Fibroblast of mammary gland (primary cell): ENCODE measurements around the gene MARK2.
"Not testable (repeated sequence)": the region's sequence is repeated elsewhere in the genome, so short reads cannot be mapped to it uniquely, and the experiment has no call there.

Source experiments
- DNase-seq: peaks from one replicate; pipeline ENCODE4 v3.0.0-alpha.2; 2010; ENCODE audit warnings: low read depth
- H3K4me3 ChIP-seq: 2 replicates; pipeline ENCODE4 v1.5.1; 2011; ENCODE audit warnings: low read depth, mild to moderate bottlenecking, low read length, moderate library complexity; ENCODE audit not compliant: control insufficient read depth
- TF ChIP-seq, protein P1 (sequence below): conservative IDR thresholded peaks from 2 replicates; pipeline ENCODE4 v1.5.1; 2011; ENCODE audit warnings: low read depth, low read length, inconsistent platforms; ENCODE audit not compliant: control insufficient read depth, insufficient read depth

The MARK2 gene

DNA sequence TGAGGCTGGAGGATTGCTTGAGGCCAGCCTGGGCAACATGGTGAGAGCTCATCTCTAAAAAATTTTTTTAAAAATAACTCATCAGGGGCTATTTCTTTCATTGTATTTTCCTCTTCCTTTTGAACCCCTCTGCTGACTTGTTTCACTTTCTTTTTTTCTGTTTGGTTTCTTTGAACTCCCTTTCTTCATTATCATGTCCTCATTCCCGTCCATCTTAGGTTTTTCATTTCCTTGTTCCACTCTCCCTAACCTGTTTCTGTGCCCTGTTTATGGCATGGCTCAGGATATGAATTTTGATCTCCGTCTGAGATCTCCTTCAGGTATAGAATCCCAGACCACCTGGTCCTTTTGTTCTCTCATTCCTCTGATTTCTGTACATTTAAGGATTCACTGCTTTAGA is 12.5 kb downstream of the MARK2 start:
- TF ChIP-seq, protein P1, sequence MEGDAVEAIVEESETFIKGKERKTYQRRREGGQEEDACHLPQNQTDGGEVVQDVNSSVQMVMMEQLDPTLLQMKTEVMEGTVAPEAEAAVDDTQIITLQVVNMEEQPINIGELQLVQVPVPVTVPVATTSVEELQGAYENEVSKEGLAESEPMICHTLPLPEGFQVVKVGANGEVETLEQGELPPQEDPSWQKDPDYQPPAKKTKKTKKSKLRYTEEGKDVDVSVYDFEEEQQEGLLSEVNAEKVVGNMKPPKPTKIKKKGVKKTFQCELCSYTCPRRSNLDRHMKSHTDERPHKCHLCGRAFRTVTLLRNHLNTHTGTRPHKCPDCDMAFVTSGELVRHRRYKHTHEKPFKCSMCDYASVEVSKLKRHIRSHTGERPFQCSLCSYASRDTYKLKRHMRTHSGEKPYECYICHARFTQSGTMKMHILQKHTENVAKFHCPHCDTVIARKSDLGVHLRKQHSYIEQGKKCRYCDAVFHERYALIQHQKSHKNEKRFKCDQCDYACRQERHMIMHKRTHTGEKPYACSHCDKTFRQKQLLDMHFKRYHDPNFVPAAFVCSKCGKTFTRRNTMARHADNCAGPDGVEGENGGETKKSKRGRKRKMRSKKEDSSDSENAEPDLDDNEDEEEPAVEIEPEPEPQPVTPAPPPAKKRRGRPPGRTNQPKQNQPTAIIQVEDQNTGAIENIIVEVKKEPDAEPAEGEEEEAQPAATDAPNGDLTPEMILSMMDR = no peak
- no peak for DNase-seq
- no peak overlapping the region for H3K4me3 ChIP-seq

DNA sequence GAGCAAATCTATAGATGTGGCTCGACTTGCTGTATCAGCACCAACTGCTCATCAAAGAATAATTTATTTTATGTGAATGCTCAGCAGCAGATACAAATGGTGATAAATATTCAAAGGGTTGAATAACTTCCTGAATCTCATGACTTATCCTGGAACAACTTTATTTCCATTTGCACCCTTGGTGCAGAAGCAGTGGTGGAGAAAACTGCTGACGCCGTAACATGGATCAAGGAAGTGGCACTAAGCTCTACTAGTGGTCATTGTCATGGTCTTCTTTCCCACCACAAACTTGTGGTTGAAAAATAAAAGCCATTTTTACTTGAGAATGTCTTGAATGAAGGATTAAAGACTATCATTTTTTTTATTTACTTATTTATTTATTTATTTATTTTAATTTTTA is 14.6 kb downstream of the MARK2 start:
- DNase-seq = no peak
- TF ChIP-seq, protein P1 = no peak
- no peak overlapping the region for H3K4me3 ChIP-seq

DNA sequence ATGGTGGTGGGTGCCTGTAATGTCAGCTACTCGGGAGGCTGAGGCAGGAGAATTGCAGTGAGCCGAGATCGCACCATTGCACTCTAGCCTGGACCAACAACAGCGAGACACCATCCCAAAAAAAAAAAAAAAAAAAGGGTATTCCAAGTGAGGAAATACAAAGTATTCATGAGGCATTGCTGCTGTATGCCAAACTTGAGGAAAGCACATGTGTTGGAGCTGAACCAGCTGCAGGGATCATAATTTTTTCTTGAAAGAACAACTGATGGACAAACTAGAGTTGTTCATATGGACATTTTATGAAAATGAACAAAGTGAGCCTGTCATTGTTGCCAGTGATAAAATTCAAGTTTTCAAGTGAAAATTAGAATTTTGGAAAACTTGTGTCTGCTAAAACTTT is 15.8 kb downstream of the MARK2 start:
- no peak overlapping the region for H3K4me3 ChIP-seq
- TF ChIP-seq, protein P1 = no peak
- peak; percentile 45 for DNase-seq

DNA sequence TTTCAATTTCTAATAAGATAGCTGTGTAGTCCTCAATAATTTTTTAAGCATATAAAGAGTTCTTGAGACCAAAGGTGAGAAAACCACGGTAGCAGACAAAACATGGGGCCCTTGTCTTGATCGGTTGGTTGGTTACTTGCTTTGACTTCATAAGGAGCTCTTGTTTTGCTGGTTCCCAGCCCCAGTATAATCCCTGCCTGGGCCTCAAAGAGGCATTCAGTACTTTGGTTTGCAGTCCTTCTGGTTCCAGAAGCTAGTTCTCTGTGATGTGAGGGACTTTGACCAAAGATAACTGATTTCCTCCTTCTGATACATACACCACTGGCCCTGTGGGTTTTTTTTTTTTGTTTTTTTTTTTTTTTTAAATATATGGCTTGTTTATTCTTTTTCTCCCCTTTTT is 17.1 kb downstream of the MARK2 start:
- no peak overlapping the region for H3K4me3 ChIP-seq
- TF ChIP-seq, protein P1 = no peak
- no peak for DNase-seq

DNA sequence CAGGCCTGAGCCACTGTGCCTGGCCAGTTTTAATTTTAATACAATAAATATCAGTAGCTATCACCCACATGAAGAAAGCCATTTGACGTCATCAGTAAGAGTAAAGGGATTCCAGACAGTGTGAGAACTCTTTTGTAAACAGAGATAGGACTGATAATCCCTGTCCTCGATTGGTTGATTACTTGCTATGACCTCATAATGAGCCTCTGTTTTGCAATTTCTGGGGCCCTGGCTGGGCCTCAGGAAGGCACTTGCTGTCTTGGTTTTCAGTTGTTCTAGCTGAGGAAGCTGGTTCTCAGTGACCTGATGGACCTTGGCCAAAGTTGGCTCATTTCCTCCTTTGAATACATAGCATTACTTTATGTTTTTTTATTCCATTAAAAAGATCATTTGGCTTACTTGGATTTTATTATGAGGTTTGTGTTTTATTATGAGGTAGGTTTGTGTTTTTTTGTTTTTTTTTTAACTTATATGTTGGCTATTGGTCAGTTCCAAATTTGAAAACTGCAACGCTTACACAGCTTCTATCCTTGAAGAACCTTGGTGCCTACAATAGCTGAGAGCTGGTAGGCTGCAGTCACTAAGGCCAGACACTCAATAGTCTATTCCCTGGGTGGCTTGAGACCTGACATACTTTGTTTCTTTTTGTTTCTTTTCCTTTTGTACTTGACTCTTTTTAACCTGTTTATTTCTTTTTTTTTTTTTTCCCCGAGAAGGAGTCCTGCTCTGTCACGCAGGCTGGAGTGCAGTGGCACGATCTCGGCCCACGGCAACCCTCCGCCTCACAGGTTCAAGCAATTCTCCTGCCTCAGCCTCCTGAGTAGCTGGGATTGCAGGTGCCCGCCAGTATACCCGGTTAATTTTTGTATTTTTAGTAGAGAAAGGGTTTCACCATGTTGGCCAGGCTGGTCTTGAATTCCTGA is 20.0 kb downstream of the MARK2 start:
- DNase-seq = peak; percentile 82
- TF ChIP-seq, protein P1 = no peak
- no peak overlapping the region for H3K4me3 ChIP-seq

DNA sequence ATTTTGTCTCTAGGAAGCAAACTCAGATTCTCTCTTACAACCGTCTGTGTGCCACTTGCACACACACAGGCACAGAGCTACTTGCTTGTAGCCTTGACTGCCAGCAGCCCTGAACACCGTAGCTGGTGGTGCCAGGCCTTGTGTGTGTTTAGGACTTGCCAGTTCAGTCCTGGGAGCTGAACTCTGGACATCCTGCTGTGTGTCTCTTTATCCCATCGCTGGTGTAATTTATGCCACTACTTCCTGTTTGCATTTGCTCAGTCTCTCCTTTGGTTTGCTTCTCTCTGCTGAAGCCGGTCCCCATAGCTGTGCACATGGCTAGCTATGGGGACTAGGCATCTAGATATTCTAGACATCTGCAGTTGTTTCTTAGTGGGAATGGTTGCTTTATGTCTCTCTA is 24.0 kb downstream of the MARK2 start:
- H3K4me3 ChIP-seq = no peak overlapping the region
- no peak for DNase-seq
- TF ChIP-seq, protein P1 = no peak

DNA sequence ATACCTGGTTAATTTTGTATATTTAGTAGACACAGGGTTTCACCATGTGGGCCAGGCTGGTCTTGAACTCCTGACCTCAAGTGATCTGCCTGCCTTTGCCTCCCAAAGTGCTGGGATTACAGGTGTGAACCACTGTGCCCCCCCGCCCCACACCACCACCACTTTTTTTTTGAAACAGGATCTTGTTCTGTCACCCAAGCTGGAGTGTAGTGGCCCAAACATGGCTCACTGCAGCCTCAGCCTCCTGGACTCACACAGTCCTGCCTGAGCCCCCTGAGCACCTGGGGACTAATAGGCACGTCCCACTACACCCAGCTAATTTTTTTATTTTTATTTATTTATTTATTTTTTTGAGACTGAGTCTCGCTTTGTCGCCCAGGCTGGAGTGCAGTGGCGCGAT is 24.7 kb downstream of the MARK2 start:
- not testable (repeated sequence) for DNase-seq, H3K4me3 ChIP-seq
